Activated CD8-positive, alpha-beta memory T cell treated with anti-CD3 and anti-CD28 coated beads for 1 hour (primary cell): ENCODE data around the gene HPN.
"Not testable (repeated sequence)": the region's sequence is repeated elsewhere in the genome, so short reads cannot be mapped to it uniquely, and the experiment has no call there.

ENCODE experiments used
- DNase-seq, 2 donors: peaks; one replicate each; pipeline ENCODE4 v3.0.0-alpha.2; 2020; ENCODE audit warnings: low read depth in 1 of 2; ENCODE audit errors: extremely low read depth in 1 of 2

The HPN gene

DNA sequence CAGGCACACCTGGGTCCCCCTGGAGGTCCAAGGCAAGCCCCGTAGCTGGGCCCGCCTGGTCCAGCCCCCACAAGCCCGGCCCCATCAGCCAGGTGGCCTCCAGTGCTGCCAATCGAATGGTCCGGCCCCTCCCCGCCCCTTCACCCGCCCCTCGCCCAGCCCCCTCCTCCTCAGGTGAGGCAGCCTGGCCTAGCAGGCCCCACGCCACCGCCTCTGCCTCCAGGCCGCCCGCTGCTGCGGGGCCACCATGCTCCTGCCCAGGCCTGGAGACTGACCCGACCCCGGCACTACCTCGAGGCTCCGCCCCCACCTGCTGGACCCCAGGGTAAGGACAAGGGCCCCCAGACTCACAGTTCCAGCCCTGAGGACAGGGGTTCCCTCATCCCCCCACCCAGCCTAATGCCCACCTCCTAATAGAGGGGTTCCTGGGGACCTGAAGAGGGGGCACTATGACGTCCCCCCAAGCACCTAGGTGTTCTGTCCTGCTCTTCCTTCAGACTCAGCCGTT, at the start of gene HPN:
TSS of gene HPN (plus strand) at position 174 of the 508 bp plus-strand sequence. CDS start 786 bp downstream, outside the sequence.
- no peak for DNase-seq

DNA sequence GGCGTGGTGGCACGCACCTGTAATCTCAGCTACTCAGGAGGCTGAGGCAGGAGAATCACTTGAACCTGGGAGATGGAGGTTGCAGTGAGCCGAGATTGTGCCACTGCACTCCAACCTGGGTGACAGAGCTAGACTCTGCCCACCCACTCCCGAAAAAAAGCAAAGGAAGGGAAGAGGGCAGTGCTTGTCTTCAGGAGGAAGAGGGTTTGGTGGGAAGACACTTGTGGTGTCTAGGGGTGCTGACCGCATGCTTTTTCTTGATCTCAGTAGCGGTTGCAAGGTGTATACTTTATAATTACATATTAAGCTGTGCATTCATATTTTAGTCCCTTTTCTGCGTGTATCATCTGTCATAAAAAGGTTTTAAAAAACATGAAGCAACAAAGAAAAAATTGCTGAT, 48.9 kb upstream of the HPN start:
- not testable (repeated sequence) for DNase-seq

DNA sequence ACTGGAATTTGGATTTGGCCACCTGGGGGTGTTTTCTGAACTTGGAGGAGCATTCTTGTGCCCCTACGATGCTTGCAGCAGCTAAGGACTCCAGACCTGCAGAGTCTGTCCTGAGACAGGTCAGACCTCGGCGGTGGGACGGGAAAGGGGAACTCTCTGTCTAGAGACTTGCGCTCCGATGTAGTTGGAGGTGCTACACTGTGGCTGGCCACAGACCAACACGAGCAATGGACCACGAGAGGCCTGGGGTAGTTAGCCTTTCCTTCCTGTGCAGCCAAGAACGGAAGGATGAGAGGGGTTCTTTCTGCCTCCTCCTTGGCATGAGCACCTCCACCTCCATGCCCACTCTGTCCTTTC, 47.3 kb upstream of the HPN start:
- no peak for DNase-seq

DNA sequence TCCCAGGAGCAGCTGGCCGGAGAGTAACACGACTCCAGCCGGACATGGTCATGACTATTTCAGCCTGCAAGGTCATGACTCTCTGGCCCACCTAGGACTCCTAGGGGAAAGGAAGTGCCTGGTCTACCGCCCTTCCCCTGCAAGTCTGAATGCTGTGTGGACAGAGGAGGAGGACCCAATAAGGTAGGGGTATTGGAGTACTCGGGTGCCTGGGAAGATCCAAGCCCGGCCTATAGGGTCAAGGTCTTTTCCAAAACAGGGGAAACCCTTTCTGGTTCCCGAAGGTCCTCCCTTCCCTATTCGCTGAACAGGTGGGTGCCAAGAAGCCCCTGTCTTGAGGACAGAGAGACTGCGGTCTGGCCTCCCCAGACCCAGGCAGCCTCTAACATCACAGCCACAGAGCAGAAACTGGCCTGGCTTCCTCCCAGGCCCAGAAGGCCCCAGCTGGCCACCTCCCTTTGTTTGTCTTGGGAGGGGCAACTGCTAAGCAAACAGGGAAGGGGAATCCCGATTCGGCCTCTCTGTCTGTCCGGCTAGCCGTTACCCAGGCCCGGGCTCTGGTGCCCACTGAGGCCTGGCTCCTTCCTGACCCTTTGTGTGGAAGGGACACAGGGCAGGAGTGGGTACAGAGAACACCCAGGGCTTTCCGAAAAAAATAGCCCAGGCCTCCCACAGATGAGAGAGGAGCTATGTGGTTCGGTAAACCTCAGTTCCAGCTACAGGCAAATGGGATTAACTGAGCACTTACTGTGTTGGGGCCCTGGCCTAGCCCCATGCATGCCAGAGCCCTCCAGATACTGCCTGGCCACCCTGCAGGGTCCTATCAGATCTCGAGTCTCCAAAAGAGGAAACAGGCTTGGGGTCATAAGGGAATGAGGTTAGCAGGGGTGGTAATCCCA, 46.6 kb upstream of the HPN start:
- DNase-seq = no peak

DNA sequence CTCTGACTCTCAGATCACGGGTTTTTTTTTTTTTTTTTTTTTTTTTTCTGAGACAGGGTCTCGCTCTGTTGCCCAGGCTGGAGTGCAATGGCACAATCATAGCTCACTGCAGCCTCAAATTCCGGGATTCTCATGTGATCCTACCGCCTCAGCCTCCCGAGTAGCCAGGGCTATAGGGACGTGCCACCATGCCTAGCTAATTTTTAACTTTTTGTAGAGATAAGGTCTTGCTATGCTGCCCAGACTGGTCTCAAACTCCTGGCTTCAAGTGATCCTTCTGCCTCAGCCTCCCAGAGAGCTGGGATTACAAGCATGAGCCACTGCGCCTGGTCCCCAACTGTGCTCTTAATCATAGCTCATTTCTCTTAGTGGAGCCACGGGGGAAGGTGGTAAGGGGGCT, 46.0 kb upstream of the HPN start:
- DNase-seq = no peak

DNA sequence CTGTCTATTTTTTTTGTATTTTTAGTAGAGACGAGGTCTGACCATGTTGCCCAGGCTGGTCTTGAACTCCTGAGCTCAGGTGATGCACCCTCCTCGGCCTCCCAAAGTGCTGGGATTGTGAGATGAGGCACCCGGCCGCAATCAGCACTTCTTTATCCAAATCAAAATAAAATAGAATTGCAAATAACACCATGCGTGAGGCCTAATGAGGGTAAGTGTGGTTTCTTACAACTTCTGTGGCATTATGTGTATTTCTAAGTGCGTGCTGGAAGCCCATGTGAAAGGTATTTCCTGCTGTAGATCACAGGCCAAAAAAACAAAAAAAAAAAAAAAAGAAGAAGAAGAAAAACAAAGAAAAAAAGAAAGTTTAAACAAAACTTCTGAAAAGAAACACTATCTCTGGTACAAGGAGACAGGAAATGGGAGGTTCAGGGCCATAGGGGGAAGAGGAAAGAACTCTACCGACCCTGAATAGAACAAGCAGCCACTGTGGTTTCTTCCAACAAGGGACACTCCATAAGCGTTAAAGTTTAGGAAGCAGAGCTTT, 44.4 kb upstream of the HPN start:
- no peak for DNase-seq

DNA sequence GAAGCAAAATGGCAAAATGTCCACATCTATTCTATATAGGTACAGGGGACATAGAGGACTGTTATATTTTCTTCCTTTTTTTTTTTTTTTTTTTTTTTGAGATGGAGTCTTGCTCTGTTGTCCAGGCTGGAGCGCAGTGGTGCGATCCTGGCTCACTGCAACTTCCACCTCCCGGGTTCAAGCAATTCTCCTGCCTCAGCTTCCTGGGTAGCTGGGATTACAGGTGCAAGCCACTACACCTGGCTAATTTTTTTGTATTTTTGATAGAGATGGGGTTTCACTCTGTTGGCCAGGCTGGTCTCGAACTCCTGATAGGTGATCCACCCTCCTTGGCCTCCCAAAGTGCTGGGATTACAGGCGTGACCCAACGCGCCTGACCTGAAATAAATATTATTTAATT, 43.3 kb upstream of the HPN start:
- DNase-seq = not testable (repeated sequence)

DNA sequence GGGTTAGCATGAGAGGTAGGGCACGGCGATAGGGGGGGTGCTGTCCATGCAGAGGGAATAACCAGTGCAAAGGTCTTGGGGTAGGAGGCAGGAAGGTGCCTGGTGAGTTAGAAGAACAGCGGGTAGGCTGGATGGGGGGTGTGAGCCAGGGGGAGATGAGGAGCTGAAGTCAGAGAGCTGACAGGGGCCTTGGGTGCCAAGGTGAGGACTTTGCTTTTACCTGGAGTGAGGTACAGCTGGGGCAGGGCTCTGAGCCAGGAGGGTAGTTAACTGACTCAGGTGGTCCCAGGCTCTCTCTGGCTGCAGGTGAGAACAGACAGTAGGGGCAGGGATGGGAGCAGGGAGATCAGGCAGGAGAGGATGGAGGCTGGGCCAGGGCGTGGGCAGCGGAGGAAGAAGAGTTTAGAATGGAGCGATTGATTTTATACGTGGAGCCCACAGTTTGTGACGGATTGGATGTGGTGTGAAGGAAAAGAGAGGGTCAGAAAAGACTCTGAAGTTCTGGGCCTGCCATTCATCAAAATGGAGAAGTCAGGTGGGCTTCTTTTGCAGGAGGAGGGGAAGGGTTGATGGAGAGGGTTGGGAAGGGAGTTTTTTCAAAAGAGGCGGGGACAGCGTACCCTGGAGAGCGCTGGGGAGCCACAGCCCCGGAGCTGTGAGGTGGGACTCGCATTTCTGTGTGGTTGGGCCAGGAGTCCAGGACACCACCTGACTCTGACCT, 42.6 kb upstream of the HPN start:
- no peak for DNase-seq

DNA sequence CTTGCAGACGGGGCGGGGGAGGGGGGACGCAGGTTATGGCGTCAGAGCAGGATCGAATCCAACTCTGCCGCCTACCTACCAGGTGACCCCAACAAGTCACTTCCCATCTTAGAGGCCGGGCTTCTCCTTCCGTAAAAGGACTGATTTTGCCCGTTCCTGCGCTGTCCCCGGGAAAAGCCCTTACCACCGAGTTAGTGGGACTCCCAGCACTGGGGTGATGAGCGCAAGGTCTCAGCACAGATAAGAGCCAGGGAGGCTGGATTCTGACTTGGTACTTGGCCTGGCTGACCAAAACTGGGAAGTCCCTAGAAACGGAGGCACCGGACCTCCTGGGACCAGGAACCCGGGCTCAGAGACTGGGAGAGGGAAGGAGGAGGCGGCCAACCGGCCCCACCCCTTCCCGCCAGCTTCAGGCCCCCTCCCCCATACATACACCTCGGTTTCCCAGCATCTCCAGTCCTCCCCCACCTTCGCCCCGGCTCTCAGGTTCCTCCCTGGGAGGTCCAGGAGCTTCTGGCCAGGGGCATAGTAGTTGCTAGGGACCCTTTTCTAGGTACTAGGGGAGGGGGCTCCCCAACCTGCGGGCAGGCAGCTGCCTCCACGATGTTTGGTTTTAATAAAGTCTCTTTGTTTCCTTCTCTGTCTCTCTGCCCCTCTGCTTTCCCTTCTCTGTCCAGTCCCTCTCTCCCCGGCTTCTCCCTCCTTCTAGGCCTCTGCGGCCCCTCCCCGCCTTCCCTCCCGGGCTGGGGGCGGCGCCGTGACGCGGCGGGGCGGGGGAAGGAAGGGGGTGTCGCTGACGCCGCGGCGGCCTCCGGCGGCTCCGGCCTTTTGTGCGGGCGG, 41.8 kb upstream of the HPN start, which contains the start of gene GRAMD1A:
TSS of gene GRAMD1A (plus strand) at position 826 of the 840 bp plus-strand sequence. CDS start 156 bp downstream, outside the sequence.
- DNase-seq = peak in 1 of 2 donors; percentile 64

DNA sequence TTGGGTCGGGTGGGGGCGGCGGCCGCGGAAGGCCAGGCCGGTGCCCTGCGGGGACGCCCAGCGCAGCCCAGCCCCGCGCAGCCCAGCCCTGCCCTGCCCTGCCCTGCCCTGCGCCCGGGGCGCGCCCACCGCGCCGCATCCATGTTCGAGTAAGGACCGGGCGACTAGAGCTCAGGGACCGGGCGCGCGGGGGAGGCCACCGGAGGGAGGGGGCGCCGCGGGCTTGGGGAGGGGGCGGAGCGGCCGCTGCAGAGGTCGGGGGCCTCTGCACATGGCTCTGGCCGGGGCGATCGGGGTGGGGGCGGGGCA, 41.2 kb upstream of the HPN start:
- DNase-seq = no peak

DNA sequence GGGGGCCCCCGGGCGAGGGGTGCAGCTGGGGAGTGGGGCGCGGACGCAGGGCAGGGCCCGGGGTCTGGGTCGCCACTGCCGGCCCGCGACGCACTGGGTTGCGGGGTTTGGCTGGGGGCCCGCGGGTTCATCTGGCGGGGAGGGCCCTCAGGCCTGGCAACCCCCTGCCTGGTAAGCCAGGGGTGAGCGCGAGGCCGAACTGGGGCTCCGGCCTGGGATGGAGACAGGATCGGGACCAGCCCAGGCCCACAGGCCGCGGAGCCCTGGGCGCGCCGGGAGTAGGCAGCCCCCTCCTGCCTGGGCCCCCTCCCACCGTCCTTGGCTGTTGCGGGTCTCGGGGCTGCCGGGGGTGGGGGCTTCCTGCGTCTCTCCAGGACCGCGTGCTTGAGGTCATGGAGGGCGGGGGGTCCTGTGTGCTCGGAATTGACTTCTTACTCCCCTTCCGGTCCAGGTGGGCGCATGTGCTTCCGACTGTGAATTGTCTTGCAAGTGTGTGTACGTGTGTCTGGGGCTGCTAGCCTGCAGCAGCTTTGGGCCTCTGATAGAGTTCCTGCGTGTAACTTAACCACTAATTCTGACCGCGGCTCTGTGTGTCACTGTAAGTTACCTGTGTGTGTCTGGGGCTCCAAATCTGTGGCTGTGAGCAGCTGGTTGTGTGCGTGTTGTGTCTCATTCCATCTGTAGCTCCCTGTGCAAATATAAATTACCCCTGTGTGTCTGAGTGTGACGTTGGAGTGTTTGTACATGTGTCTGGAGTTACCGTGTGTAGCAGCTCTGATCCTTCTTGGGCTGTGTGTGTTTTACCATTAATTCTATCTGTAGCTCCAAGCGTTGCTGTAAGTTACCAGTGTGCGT, 40.6 kb upstream of the HPN start:
- DNase-seq = peak in 1 of 2 donors; percentile 42

DNA sequence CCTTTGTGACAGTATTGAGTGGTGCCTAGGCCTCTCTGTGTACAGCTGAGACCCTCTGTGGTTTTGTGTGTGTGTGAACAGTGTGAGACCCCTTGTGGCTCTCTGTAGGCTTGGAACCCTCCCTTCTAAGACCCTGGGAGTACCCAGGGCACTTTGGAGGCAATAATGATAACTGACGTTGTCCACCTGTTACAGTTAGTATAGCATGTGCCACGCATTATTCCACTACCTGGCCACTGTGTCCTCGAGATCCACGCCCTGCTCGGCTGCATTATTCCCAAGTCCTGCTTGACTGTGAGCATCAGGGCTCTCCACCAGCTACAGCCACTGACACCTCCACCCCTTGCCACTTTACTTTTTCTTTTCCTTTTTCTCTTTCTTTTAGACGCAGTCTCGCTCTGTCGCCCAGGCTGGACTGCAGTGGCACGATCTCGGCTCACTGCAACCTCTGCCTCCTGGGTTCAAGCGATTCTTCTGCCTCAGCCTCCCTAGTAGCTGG, 39.4 kb upstream of the HPN start:
- DNase-seq = no peak

DNA sequence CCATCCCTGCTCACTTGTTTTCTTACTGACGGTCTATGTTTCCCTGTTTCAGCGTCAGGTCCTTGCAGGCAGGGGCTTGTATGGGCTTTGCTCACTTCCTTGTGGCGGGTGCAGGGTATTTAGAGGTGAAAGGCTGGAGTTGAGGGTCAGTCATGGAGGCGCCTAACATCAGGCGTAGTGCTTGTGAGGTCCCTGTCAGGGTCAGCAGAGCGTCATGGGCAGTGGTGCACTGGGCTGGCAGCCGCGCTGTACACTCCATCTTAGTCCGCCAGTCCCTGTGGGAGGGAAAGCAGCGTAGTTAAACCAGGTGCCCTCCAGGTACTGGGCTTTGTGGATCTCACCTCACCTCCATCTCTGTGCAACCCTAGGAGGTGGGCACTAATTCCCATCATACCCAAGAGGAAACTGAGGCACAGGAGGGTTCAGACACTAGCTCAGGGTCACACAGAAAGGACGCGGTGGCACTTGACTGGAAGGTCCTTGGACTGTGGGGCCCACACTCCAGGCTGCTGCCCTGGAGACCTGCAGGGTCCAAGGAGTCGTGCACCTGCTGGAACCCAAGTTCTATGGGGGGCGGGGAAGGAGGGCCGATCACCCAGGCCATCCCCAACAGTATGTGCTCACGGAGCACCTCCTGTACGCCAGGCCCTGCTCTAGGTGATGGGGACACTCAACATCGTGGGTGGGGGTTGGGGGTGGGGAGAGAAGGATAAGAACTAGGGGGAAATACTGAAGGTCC, 36.8 kb upstream of the HPN start:
- DNase-seq = no peak

DNA sequence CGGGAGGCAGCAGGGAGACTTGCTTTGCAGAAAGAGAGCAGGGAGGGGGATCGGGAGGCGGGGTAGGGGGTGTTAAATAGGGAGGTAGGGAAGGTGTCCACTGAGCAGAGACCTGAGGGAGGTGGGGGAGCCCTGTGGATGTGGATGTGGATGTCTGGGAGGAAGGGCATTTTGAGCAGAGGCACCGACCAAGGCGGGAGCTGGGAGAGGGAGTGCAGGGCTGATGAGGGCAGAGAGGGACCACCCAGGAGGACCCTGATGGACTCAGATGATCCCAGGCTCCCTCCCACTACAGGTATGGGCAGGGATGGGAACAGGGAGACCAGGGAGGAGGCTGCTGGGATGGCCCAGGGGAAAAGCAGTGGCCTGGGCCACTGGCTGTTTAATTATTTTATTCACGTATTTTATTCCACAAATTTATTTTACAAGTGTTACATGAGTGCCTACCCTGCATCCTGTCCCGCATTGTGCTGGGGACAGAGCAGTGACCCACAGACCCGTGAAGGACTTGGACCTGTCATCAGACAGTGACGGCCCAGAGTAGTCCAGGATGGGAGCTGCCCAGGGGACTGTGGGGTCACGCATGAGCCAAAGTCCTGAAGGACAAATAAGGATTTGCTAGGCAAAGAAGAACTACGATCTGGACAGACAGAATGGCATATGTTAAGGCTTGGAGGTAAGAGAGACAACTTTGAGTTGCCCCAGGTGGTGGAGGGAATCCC, 36.1 kb upstream of the HPN start:
- DNase-seq = no peak

DNA sequence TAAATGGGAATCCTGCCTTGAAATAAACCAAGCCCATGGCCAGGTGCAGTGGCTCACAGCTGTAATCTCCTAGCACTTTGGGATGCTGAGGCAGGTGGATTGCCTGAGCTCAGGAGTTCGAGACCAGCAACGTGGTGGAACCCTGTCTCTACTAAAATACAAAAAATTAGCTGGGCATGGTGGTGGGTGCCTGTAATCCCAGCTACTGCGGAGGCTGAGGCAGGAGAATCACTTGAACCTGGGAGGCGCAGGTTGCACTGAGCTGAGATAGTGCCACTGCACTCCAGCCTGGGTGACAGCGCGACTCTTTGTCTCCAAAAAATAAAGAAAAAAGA, 35.5 kb upstream of the HPN start:
- not testable (repeated sequence) for DNase-seq

DNA sequence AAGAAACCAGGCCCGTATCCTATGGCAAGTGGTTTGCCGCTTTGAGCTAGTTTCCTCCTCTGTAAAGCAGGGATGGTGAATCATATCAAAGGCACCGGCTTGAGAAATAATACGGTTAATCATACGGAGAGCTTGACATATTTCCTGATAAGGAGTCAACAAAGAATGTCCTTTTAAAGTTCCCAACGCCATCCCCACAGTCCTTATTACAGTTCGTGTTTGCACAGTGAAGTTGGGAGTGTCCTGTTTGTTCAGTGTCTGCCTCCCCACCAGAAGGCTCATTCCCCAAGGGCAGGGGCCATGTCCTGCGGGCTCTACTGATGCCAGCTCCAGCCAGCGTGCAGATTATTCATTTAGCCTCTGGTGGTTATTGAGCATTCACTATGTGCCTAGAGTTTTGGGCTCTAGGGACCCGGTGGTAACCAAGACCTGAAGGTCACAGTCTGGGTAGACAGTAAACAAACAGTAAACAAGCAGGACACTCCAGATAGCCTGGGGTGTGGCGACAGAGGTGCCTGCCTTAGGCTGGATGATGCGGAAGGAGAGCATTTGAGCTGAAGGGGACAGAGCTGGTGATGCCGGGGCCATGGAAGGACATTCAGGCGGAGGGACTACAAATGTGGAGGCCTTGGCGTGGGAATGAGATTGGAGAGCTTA, 35.1 kb upstream of the HPN start:
- no peak for DNase-seq

DNA sequence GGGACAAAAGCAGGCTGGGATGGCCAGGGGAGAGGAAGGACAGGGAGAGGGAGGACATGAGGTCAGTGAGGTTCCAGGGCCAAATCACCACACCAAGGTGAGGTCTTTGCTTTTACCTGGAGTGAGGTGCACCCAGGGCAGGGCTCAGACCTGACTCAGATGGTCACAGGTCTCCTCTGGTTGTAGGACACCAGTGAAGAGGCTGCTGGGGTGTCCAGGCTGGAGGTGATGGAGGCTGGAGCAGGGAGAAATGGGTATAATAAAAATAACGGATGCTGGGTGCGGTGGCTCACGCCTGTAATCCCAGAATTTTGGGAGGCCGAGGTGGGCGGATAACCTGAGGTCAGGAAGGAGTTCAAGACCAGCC, 34.5 kb upstream of the HPN start:
- no peak for DNase-seq

DNA sequence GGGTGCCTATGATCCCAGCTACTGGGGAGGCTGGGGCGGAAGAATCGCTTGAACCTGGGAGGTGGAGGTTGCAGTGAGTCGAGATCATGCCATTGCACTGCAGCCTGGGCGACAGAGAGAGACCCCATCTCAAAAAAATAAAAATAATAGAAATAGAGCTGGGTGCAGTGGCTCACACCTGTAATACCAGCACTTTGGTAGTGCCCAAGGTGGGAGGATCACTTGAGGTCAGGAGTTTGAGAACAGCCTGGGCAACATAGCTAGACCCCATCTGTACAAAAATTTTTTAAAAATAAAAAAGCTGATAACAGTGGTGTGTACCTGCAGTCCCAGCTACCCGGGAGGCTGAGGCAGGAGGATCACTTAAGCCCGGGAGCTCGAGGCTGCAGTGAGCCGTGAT, 34.1 kb upstream of the HPN start:
- DNase-seq = not testable (repeated sequence)
